Thyroid gland (tissue), 4 donors: ENCODE measurements around the gene ADD1. TPM values are rescaled to one million over a fixed set of nuclear protein-coding genes. Genes with fewer than 3 reads are reported as not detected.

Experiments
- DNase-seq, 2 donors: peaks; one replicate each; pipeline ENCODE4 v3.0.0-alpha.2; 2019
- H3K27ac ChIP-seq, 3 donors: fragments of 200-600 bp; sonication (generic); 1 replicate in 2 of 3; 2 replicates in 1 of 3; pipeline ENCODE4 v1.5.1; 2016 to 2019; ENCODE audit warnings: mild to moderate bottlenecking in 1 of 3, moderate library complexity in 1 of 3
- H3K27me3 ChIP-seq: fragments of 200-600 bp; sonication (generic); one replicate; pipeline ENCODE4 v1.5.1; 2019
- H3K36me3 ChIP-seq, 2 donors: fragments of 200-600 bp; sonication (generic); one replicate each; pipeline ENCODE4 v1.5.1; 2016 to 2019
- H3K4me1 ChIP-seq, 2 donors: fragments of 200-600 bp; sonication (generic); one replicate each; pipeline ENCODE4 v1.5.1; 2017 to 2019
- H3K4me3 ChIP-seq, 3 donors: fragments of 200-600 bp; sonication (generic); replicated peaks in 1 of 3; 1 replicate in 2 of 3; 2 replicates in 1 of 3; pipeline ENCODE4 v1.5.1; 2016; ENCODE audit warnings: mild to moderate bottlenecking in 1 of 3
- H3K9me3 ChIP-seq: fragments of 200-600 bp; sonication (generic); one replicate; pipeline ENCODE4 v1.5.1; 2017
- CTCF ChIP-seq, 6 experiments: fragments of 200-600 bp in 3 of 6; fragments of 450-650 bp in 3 of 6; sonication (generic) in 3 of 6; IDR thresholded peaks; one replicate each; pipeline ENCODE4 v1.5.1; 2016 to 2019; ENCODE audit warnings: antibody characterized with exemption in 6 of 6, mild to moderate bottlenecking in 2 of 6, inconsistent platforms in 1 of 6, moderate library complexity in 1 of 6
- POLR2A ChIP-seq, 2 donors: fragments of 450-650 bp; IDR thresholded peaks; one replicate each; pipeline ENCODE4 v1.6.1; 2017; ENCODE audit warnings: antibody characterized with exemption in 2 of 2, mild to moderate bottlenecking in 2 of 2, moderate library complexity in 1 of 2
- WGBS, 2 donors: methylation state at CpG; one replicate each; pipeline ENCODE4 v1.1.5; 2017; 5-methylcytosine and 5-hydroxymethylcytosine counted together
- intact Hi-C: fragments of 100-400 bp; cut with DNase I; formaldehyde crosslinking; loops from one replicate; pipeline ENCODE4 v1.15.1; 2023
- total RNA-seq, 4 donors: library from RNA; depleted of rRNA; stranded (reverse); fragments of >200 nt; gene quantifications; one replicate each; pipeline ENCODE4 v1.2.3, GENCODE V29; 2016

ADD1 gene
- total RNA-seq, 4 donors from 2014 or later: 190 to 222 (median 194) TPM

DNA sequence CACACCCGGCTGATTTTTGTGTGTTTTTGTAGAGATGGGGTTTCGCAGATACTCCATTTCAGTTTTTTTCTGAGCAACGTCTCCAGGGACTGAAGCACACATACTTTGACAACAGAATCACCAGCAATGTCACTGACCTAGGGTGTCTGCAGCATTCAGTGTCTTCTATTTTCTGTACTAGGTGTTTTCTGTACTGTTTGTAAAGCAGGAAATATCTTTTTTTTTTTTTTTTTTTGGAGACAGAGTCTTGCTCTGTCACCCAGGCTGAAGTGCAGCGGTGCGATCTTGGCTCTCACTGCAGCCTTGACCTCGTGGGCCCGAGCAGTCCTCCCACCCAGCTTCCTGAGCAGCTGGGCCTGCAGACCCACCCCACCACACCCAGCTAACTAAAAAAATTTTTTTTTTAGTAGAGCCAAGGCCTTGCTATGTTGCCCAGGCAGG lies 8.9 kb downstream of the ADD1 start:
- Histone ChIP-seq H3K27me3 (no peaks in the 10 kb centered on the region), H3K27ac (peak overlapping the region; percentile 46 to 63 (median 56)), H3K36me3 (peaks cover 5 to 7% of the 10 kb centered on the region in 2 donors), H3K4me3 (no peak overlapping the region), H3K9me3 (no peaks in the 10 kb centered on the region), H3K4me1 (peaks cover 39 to 45% of the 10 kb centered on the region in 2 donors)
- 11 to 19% methylated on average over 7 of the region's 7 CpGs for WGBS, 2 donors
- peak; percentile 77 to 82 for DNase-seq
- TF ChIP-seq POLR2A (IDR thresholded peaks at IDR 0.05): no peak
- TF ChIP-seq CTCF (IDR thresholded peaks at IDR 0.05): no peak
- intact Hi-C loops: no loop called here

DNA sequence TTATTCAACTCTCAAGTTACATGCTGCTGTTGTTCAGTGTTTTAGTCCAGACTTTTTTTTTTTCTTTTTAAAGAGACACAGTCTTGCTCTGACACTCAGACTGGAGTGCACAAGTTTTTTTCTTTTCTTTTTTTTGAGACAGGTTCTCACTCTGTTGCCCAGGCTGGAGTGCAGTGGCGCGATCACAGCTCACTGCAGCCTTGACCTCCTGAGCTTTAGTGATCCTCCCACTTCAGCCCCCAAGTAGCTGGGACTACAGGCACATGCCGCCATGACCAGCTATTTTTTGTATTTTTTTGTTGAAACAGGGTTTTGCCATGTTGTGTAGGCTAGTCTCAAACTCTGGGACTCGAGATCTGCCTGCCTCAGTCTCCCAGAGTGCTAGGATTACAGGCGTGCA lies 11.9 kb downstream of the ADD1 start:
- peaks cover 5 to 7% of the 10 kb centered on the region in 2 donors for H3K36me3 ChIP-seq
- intact Hi-C loops: no loop called here
- 94 to 97% methylated on average over 5 of the region's 5 CpGs for WGBS, 2 donors
- no peaks in the 10 kb centered on the region for H3K27me3 ChIP-seq
- H3K4me1 ChIP-seq: peaks cover 45 to 56% of the 10 kb centered on the region in 2 donors
- H3K27ac ChIP-seq: no peak overlapping the region
- no peaks in the 10 kb centered on the region for H3K9me3 ChIP-seq
- TF ChIP-seq POLR2A (IDR thresholded peaks at IDR 0.05): no peak
- H3K4me3 ChIP-seq: no peak overlapping the region
- DNase-seq: no peak

DNA sequence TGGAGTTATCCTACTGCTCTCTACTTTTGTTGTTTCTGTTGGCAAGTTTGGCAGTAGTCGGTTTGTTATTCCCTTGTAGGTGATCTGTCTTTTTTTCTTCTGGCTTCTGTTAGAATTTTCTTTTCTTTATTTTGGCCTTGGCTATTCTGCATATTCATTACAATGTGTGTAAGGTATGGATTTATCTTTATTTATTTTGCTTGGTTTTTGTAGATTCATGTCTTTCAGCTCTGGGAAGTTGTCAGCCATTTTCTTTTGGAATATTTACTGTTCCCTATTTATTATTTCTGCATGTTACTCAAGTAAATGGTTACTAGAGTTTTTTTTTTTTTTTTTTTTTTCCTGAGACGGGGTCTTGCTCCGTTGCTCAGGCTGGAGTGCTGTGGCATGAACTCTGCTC lies 12.6 kb downstream of the ADD1 start:
- Histone ChIP-seq H3K27me3 (no peaks in the 10 kb centered on the region), H3K36me3 (peaks cover 5 to 7% of the 10 kb centered on the region in 2 donors), H3K9me3 (no peaks in the 10 kb centered on the region), H3K4me1 (peaks cover 52 to 59% of the 10 kb centered on the region in 2 donors), H3K27ac (no peak overlapping the region), H3K4me3 (no peak overlapping the region)
- no peak for DNase-seq
- TF ChIP-seq POLR2A (IDR thresholded peaks at IDR 0.05) (no peak), CTCF (IDR thresholded peaks at IDR 0.05) (no peak)
- intact Hi-C loops: no loop called here
- 92 to 94% methylated on average over 3 of the region's 3 CpGs for WGBS, 2 donors

- intact Hi-C loops: no loop called here
Measured at GRCh38 chr4:2857349-2857927, 13.8 kb downstream of the ADD1 start.

DNA sequence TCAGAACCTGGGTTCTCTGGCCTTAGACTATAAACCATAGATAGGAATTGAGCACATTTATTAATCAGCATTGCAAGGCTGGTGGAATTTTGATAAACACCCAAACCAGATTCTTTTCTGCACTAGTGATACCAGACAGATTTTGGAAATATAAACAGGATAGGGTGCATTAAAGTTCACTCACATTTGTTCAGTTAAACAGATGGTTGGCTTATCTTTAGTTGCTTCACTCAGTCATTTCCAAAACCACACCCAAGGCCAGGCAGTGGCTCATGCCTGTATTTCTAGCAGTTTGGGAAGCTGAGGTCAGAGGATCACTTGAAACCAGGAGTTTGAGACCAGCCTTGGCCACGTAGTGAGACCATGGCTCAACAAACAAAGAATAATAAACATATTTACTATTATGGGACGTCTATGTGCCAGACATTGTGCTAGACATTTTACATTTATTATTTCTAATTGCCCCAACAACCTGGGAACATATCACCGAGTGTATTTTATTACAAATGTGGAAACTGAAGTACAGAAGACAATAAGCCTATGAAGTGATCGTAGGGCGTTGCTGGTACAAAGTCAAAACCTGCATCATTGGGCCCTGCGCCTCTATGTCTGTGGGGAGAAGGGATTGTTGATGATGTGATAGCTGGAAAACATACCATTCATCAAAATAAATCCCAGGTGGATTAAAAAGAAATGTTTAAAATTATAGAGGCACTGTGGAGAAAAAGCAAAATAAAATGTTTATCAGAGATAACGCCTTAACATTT lies 15.0 kb downstream of the ADD1 start:
- peaks cover 58 to 60% of the 10 kb centered on the region in 2 donors for H3K4me1 ChIP-seq
- no peak for DNase-seq
- peak overlapping the region in 1 of 3 donors; percentile 24 for H3K27ac ChIP-seq
- intact Hi-C loops: no loop called here
- WGBS, 2 donors: 75 to 76% methylated on average over 7 of the region's 7 CpGs
- no peaks in the 10 kb centered on the region for H3K27me3 ChIP-seq
- H3K4me3 ChIP-seq: no peak overlapping the region
- no peaks in the 10 kb centered on the region for H3K9me3 ChIP-seq
- H3K36me3 ChIP-seq: peaks cover 5 to 6% of the 10 kb centered on the region in 2 donors
- TF ChIP-seq CTCF (IDR thresholded peaks at IDR 0.05) (no peak), POLR2A (IDR thresholded peaks at IDR 0.05) (no peak)

More at GRCh38 chr4:2857349-2857927, 13.8 kb downstream of the ADD1 start:
- TF ChIP-seq POLR2A (IDR thresholded peaks at IDR 0.05) (no peak), CTCF (IDR thresholded peaks at IDR 0.05) (no peak)
- Histone ChIP-seq H3K9me3 (no peaks in the 10 kb centered on the region), H3K4me1 (peaks cover 58 to 60% of the 10 kb centered on the region in 2 donors), H3K4me3 (no peak overlapping the region), H3K27ac (no peak overlapping the region), H3K36me3 (peaks cover 5 to 7% of the 10 kb centered on the region in 2 donors), H3K27me3 (no peaks in the 10 kb centered on the region)
- DNase-seq: no peak
- WGBS, 2 donors: 95 to 99% methylated on average over 5 of the region's 5 CpGs
